H9 (cell line): ENCODE data around the gene NEDD4L. TPM values are rescaled to one million over a fixed set of nuclear protein-coding genes. Genes with fewer than 3 reads are reported as not detected.

Experiments
- DNase-seq: peaks from one replicate; pipeline ENCODE4 v3.0.0-alpha.2; 2017
- H2AFZ ChIP-seq: one replicate; pipeline ENCODE4 v1.6.1; 2013; ENCODE audit warnings: mild to moderate bottlenecking, low read length, control low read depth, moderate library complexity
- H2AK5ac ChIP-seq: 2 replicates; pipeline ENCODE4 v1.6.1; 2013; ENCODE audit warnings: low read length, control low read depth, mixed read lengths; ENCODE audit not compliant: insufficient read length
- H2BK120ac ChIP-seq: one replicate; pipeline ENCODE4 v1.6.1; 2013; ENCODE audit warnings: low read depth, mild to moderate bottlenecking, low read length, control low read depth, inconsistent platforms; ENCODE audit not compliant: poor library complexity, severe bottlenecking
- H2BK12ac ChIP-seq: 2 replicates; pipeline ENCODE4 v1.6.1; 2013; ENCODE audit warnings: low read length, control low read depth, mixed read lengths, low read depth; ENCODE audit not compliant: insufficient read length
- H2BK15ac ChIP-seq: 2 replicates; pipeline ENCODE4 v1.6.1; 2013; ENCODE audit warnings: low read depth, low read length, control low read depth
- H2BK20ac ChIP-seq: one replicate; pipeline ENCODE4 v1.6.1; 2013; ENCODE audit warnings: low read depth, mild to moderate bottlenecking, low read length, control low read depth, inconsistent platforms; ENCODE audit not compliant: poor library complexity, severe bottlenecking
- H2BK5ac ChIP-seq: 2 replicates; pipeline ENCODE4 v1.6.1; 2013; ENCODE audit warnings: low read length, control low read depth, mixed read lengths; ENCODE audit not compliant: insufficient read length
- H3K14ac ChIP-seq: 2 replicates; pipeline ENCODE4 v1.6.1; 2013; ENCODE audit warnings: low read length, control low read depth; ENCODE audit not compliant: insufficient read depth
- H3K18ac ChIP-seq: 2 replicates; pipeline ENCODE4 v1.6.1; 2013; ENCODE audit warnings: low read depth, mild to moderate bottlenecking, mixed read lengths, low read length, control low read depth; ENCODE audit not compliant: insufficient read length
- H3K23ac ChIP-seq: 2 replicates; pipeline ENCODE4 v1.6.1; 2013; ENCODE audit warnings: low read length, control low read depth, mixed read lengths, low read depth; ENCODE audit not compliant: insufficient read length
- H3K23me2 ChIP-seq: 2 replicates; pipeline ENCODE4 v1.6.1; 2013; ENCODE audit warnings: low read depth, mild to moderate bottlenecking, mixed read lengths, low read length, control low read depth; ENCODE audit not compliant: insufficient read length, poor library complexity, severe bottlenecking
- H3K27ac ChIP-seq: 2 replicates; pipeline ENCODE4 v1.5.1; 2013; ENCODE audit warnings: low read length, control low read depth, mixed read lengths, low read depth; ENCODE audit not compliant: insufficient read length
- H3K27me3 ChIP-seq: 2 replicates; pipeline ENCODE4 v1.6.1; 2013; ENCODE audit warnings: low read length, control low read depth, inconsistent platforms; ENCODE audit not compliant: insufficient read depth
- H3K4ac ChIP-seq: 2 replicates; pipeline ENCODE4 v1.6.1; 2013; ENCODE audit warnings: low read depth, mild to moderate bottlenecking, control low read depth, inconsistent platforms, low read length, moderate library complexity
- H3K4me1 ChIP-seq: 2 replicates; pipeline ENCODE4 v1.6.1; 2013; ENCODE audit warnings: low read length, control low read depth, inconsistent platforms; ENCODE audit not compliant: insufficient read depth
- H3K4me2 ChIP-seq: 2 replicates; pipeline ENCODE4 v1.6.1; 2013; ENCODE audit warnings: low read length, control low read depth, mixed read lengths; ENCODE audit not compliant: insufficient read length, insufficient read depth
- H3K56ac ChIP-seq: 2 replicates; pipeline ENCODE4 v1.6.1; 2013; ENCODE audit warnings: low read depth, mild to moderate bottlenecking, mixed read lengths, low read length, control low read depth; ENCODE audit not compliant: insufficient read length
- H3K79me1 ChIP-seq: 2 replicates; pipeline ENCODE4 v1.6.1; 2013; ENCODE audit warnings: low read depth, mild to moderate bottlenecking, moderate library complexity, low read length, control low read depth, inconsistent platforms; ENCODE audit not compliant: insufficient read depth, poor library complexity, severe bottlenecking
- H3K79me2 ChIP-seq: 2 replicates; pipeline ENCODE4 v1.6.1; 2013; ENCODE audit warnings: low read length, control low read depth, inconsistent platforms; ENCODE audit not compliant: insufficient read depth
- H3K9ac ChIP-seq: 2 replicates; pipeline ENCODE4 v1.6.1; 2013; ENCODE audit warnings: low read length, control low read depth, mixed read lengths; ENCODE audit not compliant: insufficient read length; ENCODE audit errors: extremely low read depth
- H3K9me3 ChIP-seq: one replicate; pipeline ENCODE4 v1.6.1; 2013; ENCODE audit warnings: low read depth, low read length, inconsistent platforms; ENCODE audit not compliant: control insufficient read depth
- H3T11ph ChIP-seq: one replicate; pipeline ENCODE4 v1.6.1; 2013; ENCODE audit warnings: mild to moderate bottlenecking, low read length, control low read depth, inconsistent platforms
- H4K20me1 ChIP-seq: one replicate; pipeline ENCODE4 v1.6.1; 2013; ENCODE audit not compliant: control insufficient read depth, insufficient read length, insufficient read depth
- H4K5ac ChIP-seq: 2 replicates; pipeline ENCODE4 v1.6.1; 2013; ENCODE audit warnings: low read depth, mild to moderate bottlenecking, mixed read lengths, low read length, control low read depth; ENCODE audit not compliant: insufficient read length
- H4K8ac ChIP-seq: replicated peaks from 2 replicates; pipeline ENCODE4 v1.6.1; 2013; ENCODE audit warnings: low read length, control low read depth, mixed read lengths, low read depth; ENCODE audit not compliant: insufficient read length
- H4K91ac ChIP-seq: 2 replicates; pipeline ENCODE4 v1.6.1; 2013; ENCODE audit warnings: low read depth, mild to moderate bottlenecking, moderate library complexity, mixed read lengths, low read length, control low read depth; ENCODE audit not compliant: insufficient read length
- H3K27ac Mint-ChIP-seq, 3 experiments: 2 replicates in 2 of 3; 3 replicates in 1 of 3; pipeline ENCODE4 v1.8.0; 2020 to 2021; ENCODE audit warnings: mixed read lengths in 3 of 3, mild to moderate bottlenecking in 1 of 3, moderate library complexity in 1 of 3
- H3K27me3 Mint-ChIP-seq: 2 replicates; pipeline ENCODE4 v1.8.0; 2021; ENCODE audit warnings: low read depth, mild to moderate bottlenecking, moderate library complexity, mixed read lengths
- H3K36me3 Mint-ChIP-seq, 3 experiments: 2 replicates in 2 of 3; 3 replicates in 1 of 3; pipeline ENCODE4 v1.8.0; 2020 to 2021; ENCODE audit warnings: low read depth in 3 of 3, mixed read lengths in 3 of 3; ENCODE audit not compliant: insufficient read depth in 1 of 3
- H3K4me1 Mint-ChIP-seq, 2 experiments: 2 replicates each; pipeline ENCODE4 v1.8.0; 2020; ENCODE audit warnings: mixed read lengths in 2 of 2
- H3K4me3 Mint-ChIP-seq, 2 experiments: 2 replicates in 1 of 2; 3 replicates in 1 of 2; pipeline ENCODE4 v1.8.0; 2020 to 2021; ENCODE audit warnings: mild to moderate bottlenecking in 2 of 2, mixed read lengths in 2 of 2, moderate library complexity in 1 of 2
- H3K9me3 Mint-ChIP-seq, 2 experiments: 2 replicates in 1 of 2; 3 replicates in 1 of 2; pipeline ENCODE4 v1.8.0; 2020; ENCODE audit warnings: mild to moderate bottlenecking in 2 of 2, mixed read lengths in 2 of 2, moderate library complexity in 1 of 2
- CTCF ChIP-seq: fragments of 200-600 bp; sonication (generic); conservative IDR thresholded peaks from 3 replicates; pipeline ENCODE4 v1.8.0; 2021; ENCODE audit warnings: antibody characterized with exemption, mild to moderate bottlenecking
- WGBS: extraction: QIAGEN DNeasy Blood & Tissue Kit; methylation state at CpG from one replicate; pipeline ENCODE4 v1.1.7; 2013; ENCODE audit warnings: missing lambda C conversion rate, low lambda C conversion rate, mixed read lengths; ENCODE audit not compliant: insufficient read length; ENCODE audit errors: extremely low coverage; 5-methylcytosine and 5-hydroxymethylcytosine counted together
- total RNA-seq: library from RNA; stranded (reverse); gene quantifications from 2 replicates; pipeline ENCODE4 v1.2.1, GENCODE V29; 2021

NEDD4L gene
- total RNA-seq, 1 experiment from 2014 or later: 76.3 TPM

GRCh38 chr18:58054041-58054781 is 10.2 kb downstream of the NEDD4L start:
- Histone ChIP-seq H2BK12ac (no peak overlapping the region), H2BK5ac (no peak overlapping the region), H2BK15ac (no peak overlapping the region), H3K79me2 (peaks cover 17% of the 10 kb centered on the region; the same call in 1 of the 2 replicates), H4K8ac (no peak overlapping the region), H3K14ac (no peak overlapping the region), H3K27ac (no peak overlapping the region), H2AK5ac (no peak overlapping the region), H3K27me3 (no peaks in the 10 kb centered on the region), H3K79me1 (peaks cover 3% of the 10 kb centered on the region), H3K23ac (no peak overlapping the region), H2AFZ (no peak overlapping the region), H3K18ac (no peak overlapping the region), H3K9ac (no peak overlapping the region), H3K4ac (no peak overlapping the region), H3T11ph (no peak overlapping the region), H3K23me2 (no peaks in the 10 kb centered on the region), H4K20me1 (no peaks in the 10 kb centered on the region), H2BK20ac (no peak overlapping the region), H4K91ac (no peak overlapping the region), H3K4me1 (peaks cover 4% of the 10 kb centered on the region; the same call in 1 of the 2 replicates), H3K56ac (no peak overlapping the region), H3K9me3 (no peaks in the 10 kb centered on the region), H4K5ac (no peak overlapping the region), H2BK120ac (no peak overlapping the region), H3K4me2 (no peak overlapping the region)
- Mint-ChIP-seq H3K27ac (peak overlapping the region; percentile 71 to 84 (median 79); a peak in 6 of 7 replicates), H3K27me3 (no peaks in the 10 kb centered on the region), H3K4me3 (no peak overlapping the region), H3K4me1 (peaks cover 30 to 38% of the 10 kb centered on the region in 2 experiments), H3K9me3 (no peaks in the 10 kb centered on the region), H3K36me3 (peaks cover 2 to 9% (median 9%) of the 10 kb centered on the region in 3 experiments)
- WGBS: no CpG with 5 or more reads among the region's 8 CpGs
- no peak for TF ChIP-seq CTCF
- peak; percentile 51 for DNase-seq
